Psoas muscle (tissue), 8 donors: ENCODE measurements around the gene SDK2. TPM values are rescaled to one million over a fixed set of nuclear protein-coding genes. Genes with fewer than 3 reads are reported as not detected.

Source experiments
- ATAC-seq, 4 donors: fragments of 200-7000 bp; cut with Tn5 transposase; one replicate each; pipeline ENCODE4 v1.9.1; 2020; ENCODE audit warnings: moderate library complexity in 3 of 4, mild to moderate bottlenecking in 2 of 4
- DNase-seq, 2 donors: peaks; one replicate each; pipeline ENCODE4 v3.0.0-alpha.2; 2020
- H3K27ac ChIP-seq: fragments of 200-600 bp; one replicate; pipeline ENCODE4 v1.8.0; 2022
- H3K27me3 ChIP-seq, 3 donors: fragments of 200-600 bp in 1 of 3; one replicate each; pipeline versions ENCODE4 v1.6.1 to v1.8.0; 2013 to 2022; ENCODE audit warnings: low read length in 2 of 3, mild to moderate bottlenecking in 2 of 3, moderate library complexity in 1 of 3; ENCODE audit not compliant: insufficient read depth in 3 of 3
- H3K36me3 ChIP-seq, 2 donors: fragments of 200-600 bp in 1 of 2; one replicate each; pipeline versions ENCODE4 v1.6.1 to v1.8.0; 2013 to 2022; ENCODE audit warnings: low read depth in 1 of 2, mild to moderate bottlenecking in 1 of 2, moderate library complexity in 1 of 2; ENCODE audit not compliant: insufficient read depth in 1 of 2
- H3K4me1 ChIP-seq: fragments of 200-600 bp; one replicate; pipeline ENCODE4 v1.8.0; 2022
- H3K4me3 ChIP-seq: fragments of 200-600 bp; one replicate; pipeline ENCODE4 v1.8.0; 2022; ENCODE audit warnings: mild to moderate bottlenecking
- H3K9me3 ChIP-seq: fragments of 200-600 bp; one replicate; pipeline ENCODE4 v1.8.0; 2022
- WGBS, 3 donors: extraction: QIAGEN DNeasy Blood & Tissue Kit; methylation state at CpG; one replicate each; pipeline versions ENCODE4 v1.1.6 to v1.1.7; 2013; 5-methylcytosine and 5-hydroxymethylcytosine counted together
- intact Hi-C, 2 donors: fragments of 100-400 bp; cut with DNase I; formaldehyde crosslinking; loops; one replicate each; pipeline versions ENCODE4 v1.11.0 to v1.14.2; 2022
- polyA plus RNA-seq, 3 donors: library from polyadenylated mRNA; stranded (reverse); fragments of 200-250 nt; gene quantifications; one replicate each; pipeline ENCODE4 v1.2.3, GENCODE V29; 2013
- total RNA-seq, 4 donors: library from RNA; stranded (reverse); fragmentation: NEBNext Ultra II Directional in 2 of 4; extraction: Animal tissue kit (Norgen Biotek cat#: 25700) in 2 of 4; gene quantifications; one replicate each; pipeline versions ENCODE4 v1.2.1 to v1.2.4, GENCODE V29; 2021 to 2023
- TF ChIP-seq, protein P1 (sequence below): fragments of 200-600 bp; IDR thresholded peaks from one replicate; pipeline ENCODE4 v1.8.0; 2022; ENCODE audit warnings: antibody characterized with exemption
- donor health status: healthy with polysubstance abuse.
- donor health status: DM: no; HTN: no; CAD: no; lungs with moderate emphysema.
- donor health status: Bipolar disorder and iron deficiency.
- donor health status: healthy.
- donor health status: DM: yes; HTN: yes; CAD: no.
- donor health status: DM: no; HTN: no; CAD: no.
- donor health status: DM: no; HTN: no; CAD: no.
- donor health status: DM: yes; HTN: yes; CAD: no.

The SDK2 gene
- total and polyA plus RNA-seq, 7 donors = 0.04 to 2.8 (median 0.24) TPM

DNA sequence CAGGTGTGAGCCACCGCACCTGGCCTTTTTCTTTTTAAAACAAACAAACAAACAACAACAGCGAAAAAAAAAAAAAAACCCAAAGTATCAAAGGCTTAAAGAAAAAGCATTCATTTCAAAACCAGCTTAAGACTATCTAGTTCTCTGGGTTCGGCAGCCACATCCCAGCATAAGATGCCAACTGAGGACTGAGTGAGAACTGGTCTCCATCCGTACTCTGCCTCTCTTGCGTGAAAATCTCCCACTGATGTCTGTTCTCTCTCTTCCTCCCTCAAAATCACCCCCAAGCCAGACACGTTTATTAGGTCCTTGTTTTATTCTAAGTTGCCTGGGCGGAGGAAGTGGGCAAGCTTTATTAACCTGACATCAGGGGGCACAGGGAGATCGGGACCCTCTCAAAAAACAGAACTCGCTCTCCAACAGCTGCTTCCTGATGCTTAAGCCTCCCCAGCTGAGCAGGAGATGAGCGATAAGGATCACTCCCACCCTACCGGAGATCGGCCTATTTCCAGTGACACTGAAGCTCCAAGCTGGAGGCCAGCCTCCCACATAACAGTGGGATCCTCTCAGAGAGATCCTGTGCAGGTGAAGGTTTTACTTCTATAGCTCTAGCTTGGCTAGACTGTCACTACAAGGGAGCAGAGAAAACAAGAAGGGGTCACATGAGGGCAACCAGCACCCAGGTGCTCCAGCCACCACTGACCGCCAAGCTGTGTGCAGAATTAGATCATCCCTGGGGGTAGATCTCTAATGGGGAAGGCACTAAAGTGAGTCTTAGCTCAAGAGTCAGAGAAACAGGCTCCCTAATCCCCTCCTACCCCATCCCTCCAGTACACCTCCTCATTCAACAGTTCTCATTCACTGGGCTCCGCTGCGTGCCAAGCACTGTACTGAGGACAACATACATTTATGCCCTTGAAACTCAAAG lies 346.0 kb downstream of the SDK2 start:
- Histone ChIP-seq H3K4me3 (no peak overlapping the region), H3K4me1 (peaks cover 24% of the 10 kb centered on the region), H3K9me3 (no peaks in the 10 kb centered on the region), H3K27me3 (no peaks in the 10 kb centered on the region), H3K27ac (peak overlapping the region; percentile 27), H3K36me3 (no peaks in the 10 kb centered on the region)
- TF ChIP-seq, protein P1, sequence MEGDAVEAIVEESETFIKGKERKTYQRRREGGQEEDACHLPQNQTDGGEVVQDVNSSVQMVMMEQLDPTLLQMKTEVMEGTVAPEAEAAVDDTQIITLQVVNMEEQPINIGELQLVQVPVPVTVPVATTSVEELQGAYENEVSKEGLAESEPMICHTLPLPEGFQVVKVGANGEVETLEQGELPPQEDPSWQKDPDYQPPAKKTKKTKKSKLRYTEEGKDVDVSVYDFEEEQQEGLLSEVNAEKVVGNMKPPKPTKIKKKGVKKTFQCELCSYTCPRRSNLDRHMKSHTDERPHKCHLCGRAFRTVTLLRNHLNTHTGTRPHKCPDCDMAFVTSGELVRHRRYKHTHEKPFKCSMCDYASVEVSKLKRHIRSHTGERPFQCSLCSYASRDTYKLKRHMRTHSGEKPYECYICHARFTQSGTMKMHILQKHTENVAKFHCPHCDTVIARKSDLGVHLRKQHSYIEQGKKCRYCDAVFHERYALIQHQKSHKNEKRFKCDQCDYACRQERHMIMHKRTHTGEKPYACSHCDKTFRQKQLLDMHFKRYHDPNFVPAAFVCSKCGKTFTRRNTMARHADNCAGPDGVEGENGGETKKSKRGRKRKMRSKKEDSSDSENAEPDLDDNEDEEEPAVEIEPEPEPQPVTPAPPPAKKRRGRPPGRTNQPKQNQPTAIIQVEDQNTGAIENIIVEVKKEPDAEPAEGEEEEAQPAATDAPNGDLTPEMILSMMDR = no peak
- 39 to 52% (median 40%) methylated on average over 15 of the region's 15 CpGs for WGBS, 3 donors
- ATAC-seq (peak; percentile 16 to 64 (median 58)), DNase-seq (no peak)
- intact Hi-C loops = no loop called here

DNA sequence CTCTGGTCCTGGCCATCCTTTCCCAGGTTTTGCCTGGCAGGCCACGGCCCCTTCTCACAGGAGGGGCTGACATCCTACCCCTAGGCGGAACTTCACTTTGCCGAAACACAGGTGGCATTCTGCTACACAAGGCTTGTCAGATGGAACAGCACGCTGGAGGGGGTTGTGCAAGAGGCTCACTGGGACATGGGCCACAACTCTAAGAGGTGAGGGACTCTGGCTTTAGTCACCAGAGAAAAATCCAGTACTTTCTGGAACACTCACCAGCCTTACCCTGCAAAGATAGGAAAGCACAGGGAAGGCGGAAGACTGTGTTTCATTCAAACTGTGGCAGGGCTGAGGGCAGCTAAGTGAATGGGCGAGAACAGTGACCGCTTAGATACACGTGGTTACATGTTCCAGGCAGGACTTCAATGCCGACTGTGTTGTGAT lies 350.7 kb downstream of the SDK2 start:
- Histone ChIP-seq H3K27me3 (no peaks in the 10 kb centered on the region), H3K4me1 (peaks cover 46% of the 10 kb centered on the region), H3K9me3 (no peaks in the 10 kb centered on the region), H3K36me3 (no peaks in the 10 kb centered on the region), H3K4me3 (no peak overlapping the region), H3K27ac (peak overlapping the region; percentile 77)
- DNase-seq = peak; percentile 76 to 82
- peak; percentile 65 to 78 (median 71) for ATAC-seq
- 45 to 59% (median 47%) methylated on average over 9 of the region's 9 CpGs for WGBS, 3 donors
- intact Hi-C loops = no loop called here
- TF ChIP-seq, protein P1 = no peak

DNA sequence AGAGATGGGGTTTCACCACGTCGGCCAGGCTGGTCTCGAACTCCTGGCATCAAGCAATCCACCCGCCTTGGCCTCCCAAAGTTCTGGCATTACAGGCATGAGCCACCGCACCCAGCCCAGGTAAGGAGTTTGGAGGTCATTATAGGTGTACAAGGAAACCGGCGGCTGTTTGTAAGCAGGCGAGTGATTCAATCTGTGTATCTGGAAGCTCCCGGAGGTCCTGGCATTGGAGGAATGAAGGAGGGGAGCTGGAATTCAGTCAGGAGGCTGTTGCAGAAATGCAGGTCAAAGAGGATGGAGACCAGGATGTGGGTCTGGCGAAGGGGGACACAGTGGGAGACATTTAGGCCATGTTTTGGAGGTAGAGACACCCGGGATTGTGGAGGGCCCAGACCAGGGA lies 351.2 kb downstream of the SDK2 start:
- peaks cover 41% of the 10 kb centered on the region for H3K4me1 ChIP-seq
- intact Hi-C loops = no loop called here
- 56 to 72% (median 64%) methylated on average over 11 of the region's 11 CpGs for WGBS, 3 donors
- ATAC-seq (no peak), DNase-seq (no peak)
- peak overlapping the region; percentile 77 for H3K27ac ChIP-seq
- H3K36me3 ChIP-seq = no peaks in the 10 kb centered on the region
- no peaks in the 10 kb centered on the region for H3K9me3 ChIP-seq
- no peak overlapping the region for H3K4me3 ChIP-seq
- no peaks in the 10 kb centered on the region for H3K27me3 ChIP-seq
- TF ChIP-seq, protein P1 = no peak

DNA sequence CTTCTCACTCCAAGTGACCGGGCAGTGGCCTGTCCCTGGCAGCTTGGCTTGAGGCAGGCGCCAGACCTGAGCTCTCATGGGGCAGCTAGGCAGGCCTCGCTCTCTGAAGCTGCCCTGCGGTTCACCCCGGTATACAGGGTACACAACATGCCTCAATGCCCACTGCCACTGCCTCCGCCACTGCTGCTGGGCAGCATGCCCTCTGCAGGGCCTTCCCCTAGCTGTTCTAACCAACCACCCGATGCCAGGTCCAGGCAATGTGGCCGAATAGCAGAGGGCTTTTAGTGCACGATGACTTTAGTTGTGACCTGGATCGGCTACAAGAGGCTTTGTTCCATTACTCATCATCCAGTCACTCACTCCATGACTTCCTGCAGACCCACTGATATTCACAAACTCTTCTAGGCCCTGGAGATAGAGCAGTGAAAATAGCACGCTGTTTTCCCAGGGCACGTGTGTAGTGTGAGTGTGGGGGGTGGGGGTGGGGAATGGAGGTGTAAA lies 352.2 kb downstream of the SDK2 start:
- H3K27ac ChIP-seq = peak overlapping the region; percentile 77
- H3K9me3 ChIP-seq = no peaks in the 10 kb centered on the region
- no peaks in the 10 kb centered on the region for H3K27me3 ChIP-seq
- peaks cover 34% of the 10 kb centered on the region for H3K4me1 ChIP-seq
- intact Hi-C loops = no loop called here
- no peaks in the 10 kb centered on the region for H3K36me3 ChIP-seq
- H3K4me3 ChIP-seq = peak overlapping the region; percentile 30
- ATAC-seq (peak; percentile 71 to 82 (median 76)), DNase-seq (peak; percentile 65 to 79)
- WGBS, 3 donors = 22 to 30% (median 23%) methylated on average over 11 to 12 of the region's 12 CpGs
- TF ChIP-seq, protein P1 = no peak
